CD4-positive, alpha-beta T cell (primary cell): ENCODE data around the gene EHD3. TPM values are rescaled to one million over a fixed set of nuclear protein-coding genes. Genes with fewer than 3 reads are reported as not detected.

Experiments used
- ATAC-seq: fragments of 200-7000 bp; cut with Tn5 transposase; one replicate; pipeline ENCODE4 v1.10.0; 2022; ENCODE audit warnings: mild to moderate bottlenecking; ENCODE audit not compliant: poor library complexity
- CTCF ChIA-PET: fragments of 350-600 bp; sonication (Branson Sonifier 250); formaldehyde crosslinking; loops from one replicate; lab custom pipeline; 2021; ENCODE audit warnings: antibody characterized with exemption, inconsistent platforms; lab: Charles Lee
- POLR2A ChIA-PET: fragments of 350-600 bp; sonication (Branson Sonifier 250); formaldehyde crosslinking; loops from one replicate; lab custom pipeline; 2021; ENCODE audit warnings: antibody characterized with exemption, inconsistent platforms; lab: Charles Lee
- DNase-seq, 14 experiments: peaks; one replicate each; pipeline ENCODE4 v3.0.0-alpha.2; 2013 to 2020; ENCODE audit warnings: mixed read lengths in 2 of 14
- H3K27ac ChIP-seq, 2 donors: one replicate each; pipeline versions ENCODE4 v1.5.1 to v1.7.0; 2013; ENCODE audit warnings: low read length in 2 of 2, low read depth in 1 of 2, mild to moderate bottlenecking in 1 of 2
- H3K27me3 ChIP-seq, 2 experiments: 1 replicate in 1 of 2; 2 replicates in 1 of 2; pipeline versions ENCODE4 v1.6.1 to v1.7.0; 2013; ENCODE audit warnings: low read length in 2 of 2, control low read depth in 1 of 2, mild to moderate bottlenecking in 1 of 2, moderate library complexity in 1 of 2; ENCODE audit not compliant: insufficient read depth in 2 of 2, control insufficient read depth in 1 of 2
- H3K36me3 ChIP-seq: one replicate; pipeline ENCODE4 v1.6.1; 2013; ENCODE audit warnings: low read length, control low read depth; ENCODE audit not compliant: insufficient read depth
- H3K4me1 ChIP-seq: one replicate; pipeline ENCODE4 v1.6.1; 2013; ENCODE audit warnings: low read length, control low read depth; ENCODE audit not compliant: insufficient read depth
- H3K4me3 ChIP-seq: one replicate; pipeline ENCODE4 v1.5.1; 2013; ENCODE audit warnings: mild to moderate bottlenecking, low read length, moderate library complexity
- H3K9me3 ChIP-seq, 2 experiments: 1 replicate in 1 of 2; 2 replicates in 1 of 2; pipeline versions ENCODE4 v1.6.1 to v1.7.0; 2013; ENCODE audit warnings: low read length in 2 of 2, mild to moderate bottlenecking in 2 of 2, control low read depth in 1 of 2, moderate library complexity in 1 of 2; ENCODE audit not compliant: control insufficient read depth in 1 of 2, insufficient read depth in 1 of 2
- H3K27ac Mint-ChIP-seq: one replicate; pipeline ENCODE4 v1.8.0; 2020; ENCODE audit warnings: mixed read lengths
- H3K27me3 Mint-ChIP-seq: one replicate; pipeline ENCODE4 v1.8.0; 2021; ENCODE audit warnings: mixed read lengths
- H3K36me3 Mint-ChIP-seq: one replicate; pipeline ENCODE4 v1.8.0; 2021; ENCODE audit warnings: low read depth, mixed read lengths
- H3K4me1 Mint-ChIP-seq: one replicate; pipeline ENCODE4 v1.8.0; 2021; ENCODE audit warnings: low read depth, mixed read lengths
- H3K4me3 Mint-ChIP-seq: one replicate; pipeline ENCODE4 v1.8.0; 2020; ENCODE audit warnings: mild to moderate bottlenecking, mixed read lengths
- H3K9me3 Mint-ChIP-seq: one replicate; pipeline ENCODE4 v1.8.0; 2020; ENCODE audit warnings: mixed read lengths
- CTCF ChIP-seq: fragments of 200-600 bp; IDR thresholded peaks from one replicate; pipeline ENCODE4 v1.8.0; 2022; ENCODE audit warnings: antibody characterized with exemption, mild to moderate bottlenecking
- intact Hi-C, 2 experiments: fragments of 100-400 bp; cut with DNase I in 1 of 2; cut with micrococcal nuclease in 1 of 2; formaldehyde crosslinking; loops; one replicate each; pipeline versions ENCODE4 v1.15.1 to v1.9.0; 2023 to 2025; cut with DNase I, micrococcal nuclease
- total RNA-seq, 174 experiments: library from RNA in 2 of 174; stranded (reverse) in 2 of 174; gene quantifications; one replicate each; pipeline ENCODE4 v1.2.3 and lab custom pipeline; 2021 to 2026

Gene EHD3
- total RNA-seq, 2 experiments from 2014 or later, result 1.4 to 1.7 TPM

DNA sequence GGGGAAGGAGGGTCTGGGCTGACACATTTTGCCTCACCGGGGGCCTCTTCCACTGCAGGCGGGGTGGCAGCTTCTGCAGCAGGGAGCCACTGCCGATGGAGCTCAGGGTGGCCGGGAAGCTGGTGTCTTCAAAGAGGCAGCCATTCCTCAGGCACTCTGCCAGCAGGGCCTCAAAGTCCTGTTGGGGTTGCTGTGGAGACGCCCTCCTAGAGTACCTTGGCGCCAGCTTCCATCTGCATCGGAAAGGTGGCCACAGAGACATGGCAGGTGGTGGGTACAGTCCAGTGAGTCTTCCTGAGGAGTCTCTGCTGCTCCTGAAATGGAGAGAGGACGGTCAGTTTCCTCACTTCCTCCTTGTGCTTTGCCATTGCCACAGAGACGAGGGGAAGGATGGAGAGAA is 28.8 kb upstream of the EHD3 start:
- no peak for ATAC-seq
- Mint-ChIP-seq H3K27ac (no peak overlapping the region), H3K9me3 (no peaks in the 10 kb centered on the region), H3K4me3 (no peak overlapping the region), H3K36me3 (no peaks in the 10 kb centered on the region), H3K4me1 (no peaks in the 10 kb centered on the region), H3K27me3 (no peaks in the 10 kb centered on the region)
- CTCF ChIA-PET, result no interaction called here
- no peak for DNase-seq
- no peak for TF ChIP-seq CTCF
- H3K27me3 ChIP-seq, result no peaks in the 10 kb centered on the region
- intact Hi-C loops, result no loop called here
- POLR2A ChIA-PET, result no interaction called here
- H3K9me3 ChIP-seq, result no peaks in the 10 kb centered on the region
- no peaks in the 10 kb centered on the region for H3K36me3 ChIP-seq
- no peak overlapping the region for H3K27ac ChIP-seq
- H3K4me1 ChIP-seq, result no peaks in the 10 kb centered on the region
- H3K4me3 ChIP-seq, result no peak overlapping the region

DNA sequence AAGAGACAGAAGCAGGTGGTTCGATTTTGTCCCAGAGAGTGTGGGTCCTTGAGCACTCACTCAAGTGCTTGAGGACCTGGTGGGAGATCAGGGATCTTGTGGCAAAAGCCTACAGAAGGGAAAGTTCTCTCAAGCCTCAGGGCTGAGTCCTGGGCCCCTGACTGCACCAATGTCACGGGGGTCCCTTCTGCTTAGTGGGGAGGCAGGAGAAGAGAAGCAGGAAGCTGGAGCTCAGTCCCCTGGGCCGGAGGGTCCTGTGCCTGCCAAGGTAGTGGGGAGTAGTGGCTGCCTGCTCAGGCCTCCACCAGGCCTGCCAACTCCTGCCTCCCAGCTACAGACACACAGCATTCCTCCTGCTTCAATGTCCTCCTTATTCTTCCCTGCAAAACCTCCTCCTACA is 28.3 kb upstream of the EHD3 start:
- Mint-ChIP-seq H3K4me1 (no peaks in the 10 kb centered on the region), H3K27me3 (no peaks in the 10 kb centered on the region), H3K36me3 (no peaks in the 10 kb centered on the region), H3K4me3 (no peak overlapping the region), H3K27ac (no peak overlapping the region), H3K9me3 (no peaks in the 10 kb centered on the region)
- ChIA-PET POLR2A (no interaction called here), CTCF (no interaction called here)
- Histone ChIP-seq H3K9me3 (no peaks in the 10 kb centered on the region), H3K4me1 (no peaks in the 10 kb centered on the region), H3K27me3 (no peaks in the 10 kb centered on the region), H3K36me3 (no peaks in the 10 kb centered on the region), H3K4me3 (no peak overlapping the region), H3K27ac (no peak overlapping the region)
- no peak for ATAC-seq
- TF ChIP-seq CTCF, result no peak
- DNase-seq, result no peak
- intact Hi-C loops, result no loop called here

DNA sequence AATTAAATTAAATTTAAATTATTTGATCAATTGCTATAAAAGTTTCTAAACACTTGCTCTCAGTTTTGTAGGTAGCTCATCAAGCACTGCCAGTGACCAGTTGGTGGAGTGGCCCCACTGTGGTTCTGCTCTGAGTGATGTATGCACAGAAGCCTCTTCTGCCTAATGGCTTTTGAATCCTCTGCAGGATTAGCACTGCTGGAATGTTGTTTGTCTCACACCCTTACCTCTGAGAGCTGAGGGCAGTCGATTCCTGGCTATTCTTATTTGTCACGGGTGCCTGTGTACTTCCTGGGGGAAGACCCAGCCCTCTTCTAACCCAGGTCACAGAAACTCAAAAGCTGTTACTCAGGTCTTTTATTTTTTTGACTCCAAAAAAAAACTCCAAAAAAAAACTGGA is 26.2 kb upstream of the EHD3 start:
- Mint-ChIP-seq H3K4me1 (no peaks in the 10 kb centered on the region), H3K36me3 (no peaks in the 10 kb centered on the region), H3K27me3 (no peaks in the 10 kb centered on the region), H3K4me3 (no peak overlapping the region), H3K9me3 (no peaks in the 10 kb centered on the region), H3K27ac (no peak overlapping the region)
- H3K4me1 ChIP-seq, result no peaks in the 10 kb centered on the region
- ATAC-seq (no peak), DNase-seq (no peak)
- no peak for TF ChIP-seq CTCF
- H3K9me3 ChIP-seq, result no peaks in the 10 kb centered on the region
- H3K4me3 ChIP-seq, result no peak overlapping the region
- no peak overlapping the region for H3K27ac ChIP-seq
- no peaks in the 10 kb centered on the region for H3K36me3 ChIP-seq
- intact Hi-C loops, result no loop called here
- ChIA-PET POLR2A (no interaction called here), CTCF (no interaction called here)
- no peaks in the 10 kb centered on the region for H3K27me3 ChIP-seq
